Activated naive CD4-positive, alpha-beta T cell treated with Interleukin-2 at 50 U/mL for 16 hours (primary cell): Measurements from ENCODE around the gene CBX4.
A peak's percentile ranks its signal among the peaks of the same experiment; 100 is the strongest.

ENCODE experiments used
- DNase-seq: peaks from one replicate; pipeline ENCODE4 v3.0.0-alpha.2; 2020

The CBX4 gene

GRCh38 chr17:79839356-79840268 is at the start of gene CBX4:
CBX4 (minus strand) TSS chr17:79839440; CDS start chr17:79839251, 189 bp downstream.
- DNase-seq: peak; percentile 92

GRCh38 chr17:79888009-79888540 is 48.8 kb upstream of the CBX4 start:
- no peak for DNase-seq

GRCh38 chr17:79887451-79887991 is 48.3 kb upstream of the CBX4 start:
- no peak for DNase-seq

- DNase-seq: no peak
Measured at GRCh38 chr17:79883202-79883601, 44.0 kb upstream of the CBX4 start.

GRCh38 chr17:79878329-79878947 is 39.2 kb upstream of the CBX4 start:
- no peak for DNase-seq

GRCh38 chr17:79877041-79877440 is 37.8 kb upstream of the CBX4 start:
- no peak for DNase-seq

- DNase-seq: no peak
Measured at GRCh38 chr17:79875511-79875910, 36.3 kb upstream of the CBX4 start.

GRCh38 chr17:79874329-79874981 is 35.2 kb upstream of the CBX4 start:
- no peak for DNase-seq

GRCh38 chr17:79873583-79873982 is 34.3 kb upstream of the CBX4 start:
- DNase-seq: no peak

GRCh38 chr17:79872762-79873161 is 33.5 kb upstream of the CBX4 start:
- no peak for DNase-seq

- no peak for DNase-seq
Measured at GRCh38 chr17:79871131-79871530, 31.9 kb upstream of the CBX4 start.

GRCh38 chr17:79870540-79870939 is 31.3 kb upstream of the CBX4 start:
- DNase-seq: no peak

- no peak for DNase-seq
Measured at GRCh38 chr17:79866791-79867518, 27.7 kb upstream of the CBX4 start.

GRCh38 chr17:79865351-79866210 is 26.3 kb upstream of the CBX4 start:
- no peak for DNase-seq

- no peak for DNase-seq
Measured at GRCh38 chr17:79864617-79865250, 25.5 kb upstream of the CBX4 start.

- no peak for DNase-seq
Measured at GRCh38 chr17:79864147-79864546, 24.9 kb upstream of the CBX4 start.

- DNase-seq: no peak
Measured at GRCh38 chr17:79862771-79863440, 23.7 kb upstream of the CBX4 start.

- no peak for DNase-seq
Measured at GRCh38 chr17:79862238-79862637, 23.0 kb upstream of the CBX4 start.

GRCh38 chr17:79861413-79862216 is 22.4 kb upstream of the CBX4 start:
- no peak for DNase-seq
